Measurements from ENCODE around the gene LRRC7. TPM values are rescaled to one million over a fixed set of nuclear protein-coding genes. Genes with fewer than 3 reads are reported as not detected.
"Not testable (repeated sequence)": the region's sequence is repeated elsewhere in the genome, so short reads cannot be mapped to it uniquely, and the experiment has no call there.

Gene LRRC7
- total RNA-seq, 2 experiments from 2014 or later = 0.14 to 0.20 TPM

DNA sequence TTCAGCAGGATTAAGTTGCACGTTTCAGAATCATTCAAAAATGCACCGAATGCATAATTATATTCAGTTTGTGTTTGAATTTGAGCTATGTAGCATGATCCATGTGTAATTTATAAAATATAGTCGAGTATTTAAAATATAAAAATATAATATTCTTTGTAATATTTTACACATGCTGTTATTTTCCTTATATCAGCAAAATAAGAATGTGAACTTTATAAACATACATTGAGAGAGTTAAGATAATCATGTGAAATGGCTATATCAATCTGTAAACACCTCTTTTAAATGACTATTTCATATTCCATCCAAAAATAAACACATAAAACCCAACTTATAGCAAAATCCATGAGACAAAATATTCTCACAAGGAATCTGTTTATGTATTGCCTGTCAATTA is 303.7 kb downstream of the LRRC7 start:
- Histone ChIP-seq H3K36me3 (ENCODE audit: insufficient read depth, low read length) (no peaks in the 10 kb centered on the region), H3K4me1 (ENCODE audit: insufficient read depth, low read length) (no peaks in the 10 kb centered on the region), H3K27me3 (ENCODE audit: control insufficient read depth in 1 of 2, insufficient read depth in 2 of 2, low read length in 2 of 2) (no peaks in the 10 kb centered on the region), H3K4me3 (ENCODE audit: low read length) (no peak overlapping the region), H3K27ac (ENCODE audit: low read depth in 1 of 2, low read length in 2 of 2) (no peak overlapping the region), H3K9me3 (ENCODE audit: control insufficient read depth in 1 of 2, insufficient read depth in 1 of 2, low read length in 2 of 2) (no peaks in the 10 kb centered on the region)
- DNase-seq = no peak
- H3K27ac Mint-ChIP-seq = no peak overlapping the region
- TF ChIP-seq, protein P1, sequence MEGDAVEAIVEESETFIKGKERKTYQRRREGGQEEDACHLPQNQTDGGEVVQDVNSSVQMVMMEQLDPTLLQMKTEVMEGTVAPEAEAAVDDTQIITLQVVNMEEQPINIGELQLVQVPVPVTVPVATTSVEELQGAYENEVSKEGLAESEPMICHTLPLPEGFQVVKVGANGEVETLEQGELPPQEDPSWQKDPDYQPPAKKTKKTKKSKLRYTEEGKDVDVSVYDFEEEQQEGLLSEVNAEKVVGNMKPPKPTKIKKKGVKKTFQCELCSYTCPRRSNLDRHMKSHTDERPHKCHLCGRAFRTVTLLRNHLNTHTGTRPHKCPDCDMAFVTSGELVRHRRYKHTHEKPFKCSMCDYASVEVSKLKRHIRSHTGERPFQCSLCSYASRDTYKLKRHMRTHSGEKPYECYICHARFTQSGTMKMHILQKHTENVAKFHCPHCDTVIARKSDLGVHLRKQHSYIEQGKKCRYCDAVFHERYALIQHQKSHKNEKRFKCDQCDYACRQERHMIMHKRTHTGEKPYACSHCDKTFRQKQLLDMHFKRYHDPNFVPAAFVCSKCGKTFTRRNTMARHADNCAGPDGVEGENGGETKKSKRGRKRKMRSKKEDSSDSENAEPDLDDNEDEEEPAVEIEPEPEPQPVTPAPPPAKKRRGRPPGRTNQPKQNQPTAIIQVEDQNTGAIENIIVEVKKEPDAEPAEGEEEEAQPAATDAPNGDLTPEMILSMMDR (IDR thresholded peaks at IDR 0.05) = no peak
- no peaks in the 10 kb centered on the region for H3K27me3 Mint-ChIP-seq
- no peak for ATAC-seq (ENCODE audit: poor library complexity)
- no peak overlapping the region for H3K4me3 Mint-ChIP-seq
- intact Hi-C loops (cut with DNase I, micrococcal nuclease) = no loop called here
- ChIA-PET CTCF (no interaction called here), POLR2A (no interaction called here)
- H3K4me1 Mint-ChIP-seq (ENCODE audit: low read depth) = no peaks in the 10 kb centered on the region
- no peaks in the 10 kb centered on the region for H3K36me3 Mint-ChIP-seq (ENCODE audit: low read depth)
- H3K9me3 Mint-ChIP-seq = peaks cover 3% of the 10 kb centered on the region

- no peaks in the 10 kb centered on the region for H3K9me3 ChIP-seq (ENCODE audit: control insufficient read depth in 1 of 2, insufficient read depth in 1 of 2, low read length in 2 of 2)
- no peak overlapping the region for H3K4me3 Mint-ChIP-seq
- no peaks in the 10 kb centered on the region for H3K4me1 ChIP-seq (ENCODE audit: insufficient read depth, low read length)
- H3K4me1 Mint-ChIP-seq (ENCODE audit: low read depth) = no peaks in the 10 kb centered on the region
- H3K27me3 ChIP-seq (ENCODE audit: control insufficient read depth in 1 of 2, insufficient read depth in 2 of 2, low read length in 2 of 2) = no peaks in the 10 kb centered on the region
- ATAC-seq (ENCODE audit: poor library complexity) (no peak), DNase-seq (no peak)
- H3K9me3 Mint-ChIP-seq = peaks cover 9% of the 10 kb centered on the region
- H3K27me3 Mint-ChIP-seq = no peaks in the 10 kb centered on the region
- H3K27ac Mint-ChIP-seq = no peak overlapping the region
- no peak overlapping the region for H3K27ac ChIP-seq (ENCODE audit: low read depth in 1 of 2, low read length in 2 of 2)
- no peak overlapping the region for H3K4me3 ChIP-seq (ENCODE audit: low read length)
- CTCF ChIA-PET = no interaction called here
- POLR2A ChIA-PET = no interaction called here
- no peaks in the 10 kb centered on the region for H3K36me3 Mint-ChIP-seq (ENCODE audit: low read depth)
- TF ChIP-seq, protein P1 (IDR thresholded peaks at IDR 0.05) = no peak
- intact Hi-C loops (cut with DNase I, micrococcal nuclease) = no loop called here
- no peaks in the 10 kb centered on the region for H3K36me3 ChIP-seq (ENCODE audit: insufficient read depth, low read length)
Measured at GRCh38 chr1:69878338-69878737, 310.6 kb downstream of the LRRC7 start.

GRCh38 chr1:69888016-69888415 is 320.3 kb downstream of the LRRC7 start:
- not testable (repeated sequence) for H3K36me3 Mint-ChIP-seq (ENCODE audit: low read depth)

GRCh38 chr1:69888657-69889056 is 320.9 kb downstream of the LRRC7 start:
- no peak overlapping the region for H3K27ac ChIP-seq (ENCODE audit: low read depth in 1 of 2, low read length in 2 of 2)
- H3K27me3 ChIP-seq (ENCODE audit: control insufficient read depth in 1 of 2, insufficient read depth in 2 of 2, low read length in 2 of 2) = no peaks in the 10 kb centered on the region
- no peak overlapping the region for H3K27ac Mint-ChIP-seq
- DNase-seq = no peak
- H3K4me3 Mint-ChIP-seq = no peak overlapping the region
- H3K36me3 ChIP-seq (ENCODE audit: insufficient read depth, low read length) = no peaks in the 10 kb centered on the region
- intact Hi-C loops (cut with DNase I, micrococcal nuclease) = no loop called here
- no peak for ATAC-seq (ENCODE audit: poor library complexity)
- H3K9me3 Mint-ChIP-seq = peaks cover 3% of the 10 kb centered on the region
- no peak overlapping the region for H3K4me3 ChIP-seq (ENCODE audit: low read length)
- TF ChIP-seq, protein P1 (IDR thresholded peaks at IDR 0.05) = no peak
- H3K4me1 Mint-ChIP-seq (ENCODE audit: low read depth) = no peaks in the 10 kb centered on the region
- peaks cover 6 to 7% of the 10 kb centered on the region in 2 experiments for H3K9me3 ChIP-seq (ENCODE audit: control insufficient read depth in 1 of 2, insufficient read depth in 1 of 2, low read length in 2 of 2)
- no peaks in the 10 kb centered on the region for H3K36me3 Mint-ChIP-seq (ENCODE audit: low read depth)
- POLR2A ChIA-PET = no interaction called here
- no peaks in the 10 kb centered on the region for H3K4me1 ChIP-seq (ENCODE audit: insufficient read depth, low read length)
- no peaks in the 10 kb centered on the region for H3K27me3 Mint-ChIP-seq
- CTCF ChIA-PET = no interaction called here

More at GRCh38 chr1:69888016-69888415, 320.3 kb downstream of the LRRC7 start:
- POLR2A ChIA-PET; H3K4me3 ChIP-seq (ENCODE audit: low read length); H3K9me3 Mint-ChIP-seq; DNase-seq; H3K27ac Mint-ChIP-seq; H3K4me3 Mint-ChIP-seq; ATAC-seq (ENCODE audit: poor library complexity); H3K4me1 Mint-ChIP-seq (ENCODE audit: low read depth); H3K36me3 ChIP-seq (ENCODE audit: insufficient read depth, low read length); H3K27me3 Mint-ChIP-seq; H3K4me1 ChIP-seq (ENCODE audit: insufficient read depth, low read length); H3K9me3 ChIP-seq (ENCODE audit: control insufficient read depth in 1 of 2, insufficient read depth in 1 of 2, low read length in 2 of 2); H3K27ac ChIP-seq (ENCODE audit: low read depth in 1 of 2, low read length in 2 of 2); CTCF ChIA-PET; intact Hi-C loops (cut with DNase I, micrococcal nuclease); H3K27me3 ChIP-seq (ENCODE audit: control insufficient read depth in 1 of 2, insufficient read depth in 2 of 2, low read length in 2 of 2): not testable (repeated sequence)

All from CD4-positive, alpha-beta T cell (primary cell).